ENCODE measurements around the gene TTLL12. TPM values are rescaled to one million over a fixed set of nuclear protein-coding genes. Genes with fewer than 3 reads are reported as not detected.
A peak's percentile ranks its signal among the peaks of the same experiment; 100 is the strongest.

Gene TTLL12
- total RNA-seq, 1 experiment from 2014 or later, result 46.4 TPM

- 0 out of 2 replicates have a peak, but pooled peaks cover 8% of the 10 kb centered on the region for H3K4me1 ChIP-seq
- no peaks in the 10 kb centered on the region for H3K27me3 ChIP-seq (replicated peaks; ENCODE audit: control insufficient read depth, insufficient read depth, low read length)
- Mint-ChIP-seq H3K27ac (ENCODE audit: unreplicated experiment) (no peak overlapping the region), H3K9me3 (ENCODE audit: unreplicated experiment) (no peaks in the 10 kb centered on the region), H3K4me3 (ENCODE audit: unreplicated experiment) (no peak overlapping the region), H3K36me3 (ENCODE audit: insufficient read depth, unreplicated experiment) (peaks cover 7% of the 10 kb centered on the region), H3K4me1 (ENCODE audit: low read depth, unreplicated experiment) (peaks cover 6% of the 10 kb centered on the region), H3K27me3 (ENCODE audit: insufficient read depth, unreplicated experiment) (peaks cover 6% of the 10 kb centered on the region)
- no peaks in the 10 kb centered on the region for H3K9me3 ChIP-seq
- H3K4me3 ChIP-seq (ENCODE audit: low read depth, low read length), result no peak overlapping the region
- ChIA-PET POLR2A (interaction anchor here (1.0 kb wide), 1 partner anchor 42 kb away, joined by 4 read pairs; no protein-coding TSS in a partner anchor), CTCF (interaction anchor here (0.6 to 1.6 kb wide), 6 partner anchors 41 to 175 kb away, joined by 3 to 5 read pairs (median 4); no protein-coding TSS in a partner anchor)
- intact Hi-C loops (cut with micrococcal nuclease; ENCODE audit: unreplicated experiment), result no loop called here
- TF ChIP-seq CTCF (IDR thresholded peaks at IDR 0.05; ENCODE audit: insufficient read depth in 1 of 2, low read depth in 1 of 2, low read length in 1 of 2, severe bottlenecking in 1 of 2, unreplicated experiment in 1 of 2), result no peak
- no TSS peak for BruUV-seq (replicated peaks)
- no peak for DNase-seq
- no peaks in the 10 kb centered on the region for H3K36me3 ChIP-seq (ENCODE audit: control insufficient read depth, insufficient read depth, low read length)
These were observed 41.9 kb upstream of the TTLL12 start for GRCh38 chr22:43228863-43229262.

GRCh38 chr22:43228330-43228729, 41.4 kb upstream of the TTLL12 start:
- DNase-seq, result peak; percentile 45 to 55
- Mint-ChIP-seq H3K36me3 (ENCODE audit: insufficient read depth, unreplicated experiment) (peaks cover 7% of the 10 kb centered on the region), H3K4me1 (ENCODE audit: low read depth, unreplicated experiment) (peaks cover 6% of the 10 kb centered on the region), H3K27ac (ENCODE audit: unreplicated experiment) (no peak overlapping the region), H3K27me3 (ENCODE audit: insufficient read depth, unreplicated experiment) (peaks cover 6% of the 10 kb centered on the region), H3K9me3 (ENCODE audit: unreplicated experiment) (no peaks in the 10 kb centered on the region), H3K4me3 (ENCODE audit: unreplicated experiment) (no peak overlapping the region)
- peak; percentile 15 to 32 for TF ChIP-seq CTCF (IDR thresholded peaks at IDR 0.05; ENCODE audit: insufficient read depth in 1 of 2, low read depth in 1 of 2, low read length in 1 of 2, severe bottlenecking in 1 of 2, unreplicated experiment in 1 of 2)
- CTCF ChIA-PET, result interaction anchor here (0.6 to 1.6 kb wide), 6 partner anchors 33 to 176 kb away, joined by 3 to 5 read pairs (median 4); no protein-coding TSS in a partner anchor
- no peaks in the 10 kb centered on the region for H3K36me3 ChIP-seq (ENCODE audit: control insufficient read depth, insufficient read depth, low read length)
- no peaks in the 10 kb centered on the region for H3K27me3 ChIP-seq (replicated peaks; ENCODE audit: control insufficient read depth, insufficient read depth, low read length)
- no TSS peak for BruUV-seq (replicated peaks)
- no peaks in the 10 kb centered on the region for H3K9me3 ChIP-seq
- H3K4me3 ChIP-seq (ENCODE audit: low read depth, low read length), result no peak overlapping the region
- intact Hi-C loops (cut with micrococcal nuclease; ENCODE audit: unreplicated experiment), result no loop called here
- H3K4me1 ChIP-seq, result 0 out of 2 replicates have a peak, but pooled peaks cover 8% of the 10 kb centered on the region
- POLR2A ChIA-PET, result interaction anchor here (1.0 kb wide), 1 partner anchor 41 kb away, joined by 4 read pairs; no protein-coding TSS in a partner anchor

GRCh38 chr22:43227239-43227630, 40.3 kb upstream of the TTLL12 start:
- H3K27ac Mint-ChIP-seq (ENCODE audit: unreplicated experiment), result no peak overlapping the region
- H3K27me3 Mint-ChIP-seq (ENCODE audit: insufficient read depth, unreplicated experiment), result peaks cover 6% of the 10 kb centered on the region
- Histone ChIP-seq H3K4me3 (ENCODE audit: low read depth, low read length) (no peak overlapping the region), H3K27me3 (replicated peaks; ENCODE audit: control insufficient read depth, insufficient read depth, low read length) (no peaks in the 10 kb centered on the region), H3K36me3 (ENCODE audit: control insufficient read depth, insufficient read depth, low read length) (no peaks in the 10 kb centered on the region), H3K4me1 (0 out of 2 replicates have a peak, but pooled peaks cover 8% of the 10 kb centered on the region), H3K9me3 (no peaks in the 10 kb centered on the region)
- ChIA-PET CTCF (no interaction called here), POLR2A (no interaction called here)
- H3K4me3 Mint-ChIP-seq (ENCODE audit: unreplicated experiment), result no peak overlapping the region
- no TSS peak for BruUV-seq (replicated peaks)
- peaks cover 6% of the 10 kb centered on the region for H3K4me1 Mint-ChIP-seq (ENCODE audit: low read depth, unreplicated experiment)
- H3K36me3 Mint-ChIP-seq (ENCODE audit: insufficient read depth, unreplicated experiment), result peaks cover 7% of the 10 kb centered on the region
- TF ChIP-seq CTCF (IDR thresholded peaks at IDR 0.05; ENCODE audit: insufficient read depth in 1 of 2, low read depth in 1 of 2, low read length in 1 of 2, severe bottlenecking in 1 of 2, unreplicated experiment in 1 of 2), result no peak
- DNase-seq, result no peak
- intact Hi-C loops (cut with micrococcal nuclease; ENCODE audit: unreplicated experiment), result no loop called here
- H3K9me3 Mint-ChIP-seq (ENCODE audit: unreplicated experiment), result no peaks in the 10 kb centered on the region
